Activated CD4-positive, CD25-positive, alpha-beta regulatory T cell treated with anti-CD3 and anti-CD28 coated beads, Interleukin-2, amount 50 U/mL, for 16 hours (primary cell): ENCODE results near the gene A3GALT2.
"Not testable (repeated sequence)": the region's sequence is repeated elsewhere in the genome, so short reads cannot be mapped to it uniquely, and the experiment has no call there.

Experiments
- DNase-seq: peaks from one replicate; pipeline ENCODE4 v3.0.0-alpha.2; 2020; ENCODE audit warnings: low read depth, low spot score

Gene A3GALT2

GRCh38 chr1:33294071-33295010 is 26.6 kb downstream of the A3GALT2 start:
- DNase-seq, result no peak

GRCh38 chr1:33292726-33293340 is 28.1 kb downstream of the A3GALT2 start:
- no peak for DNase-seq

- DNase-seq, result not testable (repeated sequence)
These were observed 30.3 kb downstream of the A3GALT2 start for GRCh38 chr1:33290615-33291014.

- no peak for DNase-seq
These were observed 31.1 kb downstream of the A3GALT2 start for GRCh38 chr1:33289858-33290154.

GRCh38 chr1:33288976-33289857 is 31.7 kb downstream of the A3GALT2 start:
- DNase-seq, result no peak

- DNase-seq, result no peak
These were observed 33.6 kb downstream of the A3GALT2 start for GRCh38 chr1:33287317-33287716.

- no peak for DNase-seq
These were observed 34.3 kb downstream of the A3GALT2 start for GRCh38 chr1:33286451-33287185.

- DNase-seq, result no peak
These were observed 36.8 kb downstream of the A3GALT2 start for GRCh38 chr1:33284049-33284448.

- DNase-seq, result no peak
These were observed 38.1 kb downstream of the A3GALT2 start for GRCh38 chr1:33282791-33283190.

- no peak for DNase-seq
These were observed 39.2 kb downstream of the A3GALT2 start for GRCh38 chr1:33281554-33282303.

- DNase-seq, result no peak
These were observed 40.7 kb downstream of the A3GALT2 start for GRCh38 chr1:33280091-33280661.

GRCh38 chr1:33277488-33278084 is 43.3 kb downstream of the A3GALT2 start:
- DNase-seq, result no peak

GRCh38 chr1:33276573-33277298 is 44.2 kb downstream of the A3GALT2 start:
- no peak for DNase-seq

- DNase-seq, result no peak
These were observed 45.0 kb downstream of the A3GALT2 start for GRCh38 chr1:33275706-33276572.

GRCh38 chr1:33275195-33275594 is 45.7 kb downstream of the A3GALT2 start:
- DNase-seq, result no peak

GRCh38 chr1:33274446-33274845 is 46.5 kb downstream of the A3GALT2 start:
- DNase-seq, result no peak

- no peak for DNase-seq
These were observed 46.9 kb downstream of the A3GALT2 start for GRCh38 chr1:33273961-33274371.

- DNase-seq, result no peak
These were observed 47.5 kb downstream of the A3GALT2 start for GRCh38 chr1:33273406-33273805.
